IMR-90 (cell line): Measurements from ENCODE around the gene ABCG4. TPM values are rescaled to one million over a fixed set of nuclear protein-coding genes. Genes with fewer than 3 reads are reported as not detected.
"Not testable (repeated sequence)": the region's sequence is repeated elsewhere in the genome, so short reads cannot be mapped to it uniquely, and the experiment has no call there.

Experiments used
- ATAC-seq: fragments of 200-7000 bp; cut with Tn5 transposase; 2 replicates; pipeline ENCODE4 v1.9.1; 2020; ENCODE audit warnings: low read depth, mild to moderate bottlenecking, moderate library complexity
- BruUV-seq: library from RNA; stranded (reverse); fragments of 400-500 nt; replicated peaks from 2 replicates; lab custom pipeline; 2021; lab: Mats Ljungman, UMichigan
- CTCF ChIA-PET: fragments of 300-600 bp; formaldehyde crosslinking; extraction: SDS; loops from one replicate; lab custom pipeline; 2021; ENCODE audit warnings: antibody characterized with exemption; lab: Yijun Ruan, JAX
- POLR2A ChIA-PET: fragments of 300-600 bp; sonication (Branson Sonifier 250); formaldehyde crosslinking; loops from one replicate; lab custom pipeline; 2022; ENCODE audit warnings: antibody characterized with exemption; ENCODE audit not compliant: unreplicated experiment; lab: Charles Lee
- DNase-seq: peaks from one replicate; pipeline ENCODE4 v3.0.0; 2013
- H2AFZ ChIP-seq: replicated peaks from 2 replicates; pipeline ENCODE3; 2013; ENCODE audit warnings: low read length, mild to moderate bottlenecking; ENCODE audit not compliant: poor library complexity
- H2AK5ac ChIP-seq: 2 replicates; pipeline ENCODE4 v1.6.1; 2013; ENCODE audit warnings: low read depth, low read length, inconsistent platforms
- H2AK9ac ChIP-seq: replicated peaks from 2 replicates; pipeline ENCODE3; 2013; ENCODE audit warnings: mild to moderate bottlenecking, low read depth, low read length, moderate library complexity; ENCODE audit not compliant: poor library complexity
- H2BK120ac ChIP-seq: 2 replicates; pipeline ENCODE4 v1.6.1; 2013; ENCODE audit warnings: low read depth, low read length, inconsistent platforms
- H2BK15ac ChIP-seq: 3 replicates; pipeline ENCODE4 v1.6.1; 2013; ENCODE audit warnings: low read depth, low read length, inconsistent platforms
- H2BK20ac ChIP-seq: 2 replicates; pipeline ENCODE4 v1.6.1; 2013; ENCODE audit warnings: low read depth, mild to moderate bottlenecking, inconsistent platforms, low read length, moderate library complexity
- H2BK5ac ChIP-seq: 2 replicates; pipeline ENCODE4 v1.6.1; 2013; ENCODE audit warnings: mild to moderate bottlenecking, low read depth, low read length, inconsistent platforms; ENCODE audit not compliant: poor library complexity, severe bottlenecking
- H3K14ac ChIP-seq: replicated peaks from 2 replicates; pipeline ENCODE4 v1.6.1; 2013; ENCODE audit warnings: low read depth, low read length, inconsistent platforms
- H3K18ac ChIP-seq: 2 replicates; pipeline ENCODE4 v1.6.1; 2013; ENCODE audit warnings: low read depth, low read length, control low read depth
- H3K23ac ChIP-seq: 2 replicates; pipeline ENCODE4 v1.6.1; 2013; ENCODE audit warnings: low read depth, low read length, inconsistent platforms
- H3K27ac ChIP-seq: 2 replicates; pipeline ENCODE4 v1.5.1; 2013; ENCODE audit warnings: mild to moderate bottlenecking, control low read depth, low read length; ENCODE audit not compliant: insufficient read depth
- H3K27me3 ChIP-seq: 2 replicates; pipeline ENCODE4 v1.6.1; 2013; ENCODE audit warnings: low read length; ENCODE audit not compliant: control insufficient read depth, insufficient read depth
- H3K36me3 ChIP-seq: 2 replicates; pipeline ENCODE4 v1.6.1; 2013; ENCODE audit warnings: low read length, mixed read lengths; ENCODE audit not compliant: control insufficient read depth, insufficient read depth
- H3K4ac ChIP-seq: 2 replicates; pipeline ENCODE4 v1.6.1; 2013; ENCODE audit warnings: low read depth, low read length, inconsistent platforms
- H3K4me1 ChIP-seq: 2 replicates; pipeline ENCODE4 v1.6.1; 2013; ENCODE audit warnings: low read length, mixed read lengths; ENCODE audit not compliant: control insufficient read depth, insufficient read depth
- H3K4me2 ChIP-seq: 2 replicates; pipeline ENCODE4 v1.6.1; 2013; ENCODE audit warnings: low read depth, mild to moderate bottlenecking, control low read depth, low read length, moderate library complexity
- H3K4me3 ChIP-seq: 2 replicates; pipeline ENCODE4 v1.5.1; 2013; ENCODE audit warnings: low read depth, mild to moderate bottlenecking, control low read depth, low read length, moderate library complexity; ENCODE audit not compliant: insufficient read depth
- H3K56ac ChIP-seq: 2 replicates; pipeline ENCODE4 v1.6.1; 2013; ENCODE audit warnings: low read length, inconsistent platforms; ENCODE audit not compliant: insufficient read depth; ENCODE audit errors: extremely low read depth
- H3K79me1 ChIP-seq, 2 experiments: 2 replicates each; pipeline ENCODE4 v1.6.1; 2013; ENCODE audit warnings: low read length in 2 of 2, inconsistent platforms in 1 of 2, low read depth in 1 of 2
- H3K9ac ChIP-seq: 2 replicates; pipeline ENCODE4 v1.6.1; 2013; ENCODE audit warnings: low read depth, low read length, control low read depth
- H3K9me1 ChIP-seq: 2 replicates; pipeline ENCODE4 v1.6.1; 2013; ENCODE audit warnings: low read length, inconsistent platforms; ENCODE audit not compliant: insufficient read depth
- H3K9me3 ChIP-seq: 2 replicates; pipeline ENCODE4 v1.6.1; 2013; ENCODE audit warnings: low read length; ENCODE audit not compliant: control insufficient read depth, insufficient read depth
- H4K20me1 ChIP-seq: 2 replicates; pipeline ENCODE4 v1.6.1; 2013; ENCODE audit warnings: low read length, inconsistent platforms; ENCODE audit not compliant: insufficient read depth
- H4K5ac ChIP-seq: 2 replicates; pipeline ENCODE4 v1.6.1; 2013; ENCODE audit warnings: mild to moderate bottlenecking, low read depth, low read length, control low read depth
- H4K8ac ChIP-seq, 2 experiments: 2 replicates each; pipeline ENCODE4 v1.6.1; 2013; ENCODE audit warnings: low read depth in 2 of 2, low read length in 2 of 2, control low read depth in 1 of 2, inconsistent platforms in 1 of 2
- H4K91ac ChIP-seq: 2 replicates; pipeline ENCODE4 v1.6.1; 2013; ENCODE audit warnings: low read depth, low read length, inconsistent platforms; ENCODE audit not compliant: insufficient read depth
- WGBS, 2 experiments: methylation state at CpG; one replicate each; pipeline versions ENCODE4 v1.1.5 to v1.1.7; 2013; ENCODE audit warnings: missing lambda C conversion rate in 2 of 2; ENCODE audit not compliant: insufficient read length in 1 of 2; ENCODE audit errors: extremely low coverage in 2 of 2; 5-methylcytosine and 5-hydroxymethylcytosine counted together
- dilution Hi-C: fragments of 300-500 bp; cut with HindIII; formaldehyde crosslinking; loops from one replicate; pipeline ENCODE4 v1.14.3; 2018; ENCODE audit warnings: low sequenced_read_pairs; ENCODE audit not compliant: unreplicated experiment
- in situ Hi-C: fragments of 300-500 bp; cut with MboI; formaldehyde crosslinking; loops from 3 replicates; pipeline ENCODE4 v1.14.3; 2019; ENCODE audit warnings: low sequenced_read_pairs, inconsistent platforms, mixed read lengths
- intact Hi-C: fragments of 100-400 bp; cut with micrococcal nuclease; formaldehyde crosslinking; loops from 2 replicates; pipeline ENCODE4 v1.10.0; 2022
- polyA plus RNA-seq, 3 experiments: library from polyadenylated mRNA; depleted of rRNA; stranded (reverse); fragments of >200 nt; gene quantifications; 2 replicates each; pipeline ENCODE4 v1.2.3, GENCODE V29; 2012; ENCODE audit warnings: low replicate concordance in 1 of 3
- total RNA-seq: library from RNA; depleted of rRNA; stranded (reverse); fragments of >200 nt; gene quantifications from 2 replicates; pipeline ENCODE4 v1.2.3, GENCODE V29; 2012

Gene ABCG4
- total and polyA plus RNA-seq, 2 of the 4 experiments (the other 2 are of a cell fraction), result under 0.01 to 0.26 TPM

- H3K4me1 ChIP-seq, BruUV-seq, H4K5ac ChIP-seq, H2BK5ac ChIP-seq, H2BK120ac ChIP-seq, H3K9me3 ChIP-seq, H3K27ac ChIP-seq, intact Hi-C loops, H3K9ac ChIP-seq, H3K4me3 ChIP-seq, H3K36me3 ChIP-seq, H2BK15ac ChIP-seq, H3K18ac ChIP-seq, H3K4me2 ChIP-seq, ATAC-seq, H3K27me3 ChIP-seq, H3K56ac ChIP-seq, H4K8ac ChIP-seq, H4K91ac ChIP-seq, H2AK9ac ChIP-seq, H2BK20ac ChIP-seq, H3K14ac ChIP-seq, in situ Hi-C loops, H4K20me1 ChIP-seq, dilution Hi-C loops, CTCF ChIA-PET, DNase-seq, H3K23ac ChIP-seq, POLR2A ChIA-PET, H3K9me1 ChIP-seq, H3K4ac ChIP-seq, H2AFZ ChIP-seq, H3K79me1 ChIP-seq, H2AK5ac ChIP-seq: not testable (repeated sequence)
- WGBS, 2 experiments, result no CpG with 5 or more reads among the region's 10 CpGs
Measured at GRCh38 chr11:119139276-119139675, 9.6 kb upstream of the ABCG4 start.
